Keratinocyte (primary cell): ENCODE results near the gene EMX2. TPM values are rescaled to one million over a fixed set of nuclear protein-coding genes. Genes with fewer than 3 reads are reported as not detected.

Experiments
- DNase-seq: peaks from one replicate; pipeline ENCODE4 v3.0.0-alpha.2; 2011; ENCODE audit warnings: low read depth, missing footprints, low spot score
- FAIRE-seq: peaks from 2 replicates; lab custom pipeline; 2011; peaks lifted over from hg19 to GRCh38; lab: Jason Lieb, UNC
- H2AFZ ChIP-seq: 2 replicates; pipeline ENCODE4 v1.6.0; 2012; ENCODE audit warnings: low read length, control low read depth, inconsistent platforms; ENCODE audit not compliant: control insufficient read depth
- H3K27ac ChIP-seq: 2 replicates; pipeline ENCODE4 v1.5.1; 2011; ENCODE audit warnings: low read length; ENCODE audit not compliant: control insufficient read depth, insufficient read depth
- H3K27me3 ChIP-seq: 3 replicates; pipeline ENCODE4 v1.6.0; 2011; ENCODE audit warnings: low read length; ENCODE audit not compliant: control insufficient read depth, insufficient read depth; ENCODE audit errors: extremely low read depth
- H3K36me3 ChIP-seq, 2 experiments: 2 replicates in 1 of 2; 3 replicates in 1 of 2; pipeline ENCODE4 v1.5.1; 2011; ENCODE audit warnings: low read length in 2 of 2, mild to moderate bottlenecking in 1 of 2; ENCODE audit not compliant: control insufficient read depth in 2 of 2, insufficient read depth in 2 of 2; ENCODE audit errors: extremely low read depth in 1 of 2
- H3K4me1 ChIP-seq: 3 replicates; pipeline ENCODE4 v1.5.1; 2011; ENCODE audit warnings: low read length; ENCODE audit not compliant: control insufficient read depth, insufficient read depth; ENCODE audit errors: extremely low read depth
- H3K4me2 ChIP-seq: 3 replicates; pipeline ENCODE4 v1.6.0; 2011; ENCODE audit warnings: low read depth, low read length; ENCODE audit not compliant: control insufficient read depth, insufficient read depth; ENCODE audit errors: extremely low read depth
- H3K4me3 ChIP-seq, 3 experiments: fragments of 200-600 bp in 1 of 3; sonication (generic) in 1 of 3; 2 replicates in 2 of 3; 3 replicates in 1 of 3; pipeline ENCODE4 v1.5.1; 2011 to 2016; ENCODE audit warnings: low read length in 3 of 3, mild to moderate bottlenecking in 3 of 3, control low read depth in 2 of 3, inconsistent platforms in 1 of 3, low read depth in 1 of 3, mixed read lengths in 1 of 3, mixed run types in 1 of 3, moderate library complexity in 1 of 3; ENCODE audit not compliant: control insufficient read depth in 2 of 3, insufficient read depth in 2 of 3; ENCODE audit errors: extremely low read depth in 1 of 3
- H3K79me2 ChIP-seq: 2 replicates; pipeline ENCODE4 v1.6.0; 2012; ENCODE audit warnings: low read length; ENCODE audit not compliant: control insufficient read depth, insufficient read depth
- H3K9ac ChIP-seq: 3 replicates; pipeline ENCODE4 v1.6.0; 2011; ENCODE audit warnings: low read length; ENCODE audit not compliant: control insufficient read depth, insufficient read depth; ENCODE audit errors: extremely low read depth
- H3K9me1 ChIP-seq: 3 replicates; pipeline ENCODE4 v1.6.0; 2011; ENCODE audit warnings: low read length; ENCODE audit not compliant: control insufficient read depth, insufficient read depth; ENCODE audit errors: extremely low read depth
- H3K9me3 ChIP-seq: 2 replicates; pipeline ENCODE4 v1.5.1; 2012; ENCODE audit warnings: low read depth, low read length; ENCODE audit not compliant: control insufficient read depth
- H4K20me1 ChIP-seq: 3 replicates; pipeline ENCODE4 v1.6.0; 2011; ENCODE audit warnings: low read length; ENCODE audit not compliant: control insufficient read depth, insufficient read depth; ENCODE audit errors: extremely low read depth
- CTCF ChIP-seq, 3 experiments: IDR thresholded peaks in 1 of 3; conservative IDR thresholded peaks in 1 of 3; optimal IDR thresholded peaks in 1 of 3; 2 replicates in 2 of 3; 3 replicates in 1 of 3; pipeline versions ENCODE3 to v1.5.1; 2011; ENCODE audit warnings: low read length in 3 of 3, mild to moderate bottlenecking in 3 of 3, moderate library complexity in 2 of 3, control low read depth in 1 of 3, inconsistent platforms in 1 of 3; ENCODE audit not compliant: insufficient read depth in 2 of 3; ENCODE audit errors: extremely low read depth in 1 of 3
- EZH2 ChIP-seq: IDR thresholded peaks from one replicate; pipeline ENCODE4 v1.6.1; 2012; ENCODE audit warnings: inconsistent platforms, mild to moderate bottlenecking, low read length, moderate library complexity
- dilution Hi-C: fragments of 300-500 bp; cut with MboI; formaldehyde crosslinking; loops from one replicate; pipeline ENCODE4 v1.7.0; 2020; ENCODE audit warnings: low sequenced_read_pairs; ENCODE audit not compliant: extremely low pct_ligation_motif_present
- polyA plus RNA-seq, 5 experiments: library from polyadenylated mRNA; depleted of rRNA in 3 of 5; stranded (reverse) in 3 of 5; stranded (forward) in 1 of 5; unstranded in 1 of 5; fragments of >200 nt; gene quantifications; 1 replicate in 1 of 5; 2 replicates in 3 of 5; 3 replicates in 1 of 5; pipeline versions ENCODE4 v1.2.1 to v1.2.3, GENCODE V29; 2011 to 2012; ENCODE audit warnings: missing spikeins in 2 of 5, low read depth in 1 of 5, low replicate concordance in 1 of 5

The EMX2 gene
- polyA plus RNA-seq, 1 donor (not counting 4 experiments of a cell fraction or from before 2014, with no cell fraction given) = 2.8 TPM

- H3K36me3 ChIP-seq = no peaks in the 10 kb centered on the region
- FAIRE-seq (no peak), DNase-seq (no peak)
- TF ChIP-seq EZH2 = no peak
- TF ChIP-seq CTCF (optimal IDR thresholded peaks at IDR 0.05 in 1 of 3, IDR thresholded peaks at IDR 0.05 in 1 of 3, conservative IDR thresholded peaks at IDR 0.05 in 1 of 3; ENCODE audit: extremely low read depth in 1 of 3, insufficient read depth in 2 of 3, low read length in 3 of 3) = no peak
- dilution Hi-C loops = no loop called here
- no peak overlapping the region for H3K9ac ChIP-seq
- peaks cover 7% of the 10 kb centered on the region for H3K4me1 ChIP-seq
- H3K4me3 ChIP-seq = no peak overlapping the region
- no peaks in the 10 kb centered on the region for H4K20me1 ChIP-seq
- H3K9me3 ChIP-seq = no peaks in the 10 kb centered on the region
- H3K79me2 ChIP-seq = no peaks in the 10 kb centered on the region
- peak overlapping the region; percentile 64 for H3K4me2 ChIP-seq
- H3K27ac ChIP-seq = no peak overlapping the region
- peaks cover 47% of the 10 kb centered on the region for H3K27me3 ChIP-seq
- H3K9me1 ChIP-seq = no peaks in the 10 kb centered on the region
- peak overlapping the region; percentile 71 for H2AFZ ChIP-seq
Observed at GRCh38 chr10:117551330-117552155, 9.0 kb downstream of the EMX2 start.

GRCh38 chr10:117552156-117552631 is 9.6 kb downstream of the EMX2 start:
- peaks cover 7% of the 10 kb centered on the region for H3K4me1 ChIP-seq
- no peaks in the 10 kb centered on the region for H4K20me1 ChIP-seq
- peak overlapping the region; percentile 64 for H3K4me2 ChIP-seq
- H3K4me3 ChIP-seq = peak overlapping the region in 1 of 3 experiments; percentile 41
- H3K9ac ChIP-seq = no peak overlapping the region
- no peak for TF ChIP-seq EZH2
- TF ChIP-seq CTCF (optimal IDR thresholded peaks at IDR 0.05 in 1 of 3, IDR thresholded peaks at IDR 0.05 in 1 of 3, conservative IDR thresholded peaks at IDR 0.05 in 1 of 3; ENCODE audit: extremely low read depth in 1 of 3, insufficient read depth in 2 of 3, low read length in 3 of 3) = no peak
- H3K27me3 ChIP-seq = peaks cover 47% of the 10 kb centered on the region
- no peak for DNase-seq
- H3K36me3 ChIP-seq = no peaks in the 10 kb centered on the region
- H2AFZ ChIP-seq = peak overlapping the region; percentile 71
- H3K9me3 ChIP-seq = no peaks in the 10 kb centered on the region
- no peak overlapping the region for H3K27ac ChIP-seq
- dilution Hi-C loops = no loop called here
- FAIRE-seq = no peak
- H3K79me2 ChIP-seq = no peaks in the 10 kb centered on the region
- H3K9me1 ChIP-seq = no peaks in the 10 kb centered on the region
